Stomach (tissue), 4 donors: ENCODE measurements around the gene PRDM2.

Experiments
- CTCF ChIP-seq, 7 experiments: fragments of 450-650 bp in 4 of 7; fragments of 200-600 bp in 3 of 7; sonication (generic) in 3 of 7; IDR thresholded peaks; one replicate each; pipeline ENCODE4 v1.5.1; 2016 to 2019; ENCODE audit warnings: antibody characterized with exemption in 7 of 7, control low read depth in 2 of 7, mild to moderate bottlenecking in 1 of 7
- EP300 ChIP-seq: sonication (generic); formaldehyde crosslinking; IDR thresholded peaks from one replicate; pipeline ENCODE4 v1.6.1; 2017; ENCODE audit warnings: antibody characterized with exemption
- POLR2A ChIP-seq, 4 donors: fragments of 450-650 bp; IDR thresholded peaks; one replicate each; pipeline ENCODE4 v1.6.1; 2016; ENCODE audit warnings: antibody characterized with exemption in 4 of 4, control low read depth in 2 of 4, mild to moderate bottlenecking in 1 of 4, moderate library complexity in 1 of 4

GRCh38 chr1:13699510-13699909 is 478 bp upstream of the PRDM2 start:
- TF ChIP-seq CTCF (IDR thresholded peaks at IDR 0.05) (no peak), POLR2A (IDR thresholded peaks at IDR 0.05) (no peak), EP300 (no peak)
